ENCODE data around the gene ITGAX. TPM values are rescaled to one million over a fixed set of nuclear protein-coding genes. Genes with fewer than 3 reads are reported as not detected.

Gene ITGAX
- total and polyA plus RNA-seq, 2 experiments from 2014 or later = not detected

GRCh38 chr16:31322500-31322899 lies 32.5 kb upstream of the ITGAX start (continued):
- no peak for TF ChIP-seq ZNF462 (CRISPR knock-in tag; IDR thresholded peaks at IDR 0.05)
- no peak for TF ChIP-seq EZH2 (IDR thresholded peaks at IDR 0.05; ENCODE audit: low read depth, unreplicated experiment)

GRCh38 chr16:31323959-31324629 lies 30.9 kb upstream of the ITGAX start:
- Histone ChIP-seq H3F3A (replicated peaks; ENCODE audit: low read depth) (no peaks in the 10 kb centered on the region), H4K20me1 (replicated peaks; ENCODE audit: insufficient read depth) (no peaks in the 10 kb centered on the region), H3K4me3 (no peak overlapping the region), H3K36me3 (ENCODE audit: insufficient read depth) (no peaks in the 10 kb centered on the region; the same call in 1 of the 2 replicates), H3K27me3 (ENCODE audit: insufficient read depth) (peaks cover 1% of the 10 kb centered on the region), H2AFZ (no peak overlapping the region), H3K79me2 (replicated peaks; ENCODE audit: insufficient read depth) (no peaks in the 10 kb centered on the region), H3K4me1 (ENCODE audit: insufficient read depth) (no peaks in the 10 kb centered on the region; the same call in 1 of the 2 replicates), H3K27ac (ENCODE audit: low read depth) (no peak overlapping the region), H3K9me2 (ENCODE audit: insufficient read depth) (no peaks in the 10 kb centered on the region), H3K4me2 (no peak overlapping the region)
- Mint-ChIP-seq H3K9me3 (peaks cover 24% of the 10 kb centered on the region), H3K4me3 (no peak overlapping the region), H3K27ac (no peak overlapping the region), H3K27me3 (ENCODE audit: insufficient read depth, low read depth, poor library complexity) (peaks cover 10% of the 10 kb centered on the region), H3K36me3 (ENCODE audit: low read depth) (peaks cover 15% of the 10 kb centered on the region), H3K4me1 (peaks cover 10% of the 10 kb centered on the region; the same call in 2 of the 3 replicates)
- TF ChIP-seq ZNF462 (CRISPR knock-in tag; IDR thresholded peaks at IDR 0.05) = no peak
- no peak for TF ChIP-seq ZNF331 (CRISPR knock-in tag; IDR thresholded peaks at IDR 0.05; ENCODE audit: low read depth)
- TF ChIP-seq POLR2AphosphoS5 (IDR thresholded peaks at IDR 0.05; ENCODE audit: low read depth) = no peak
- DNase-seq (ENCODE audit: low spot score) (no peak), ATAC-seq (no peak)

Measured in GM23338 (cell line).